Daoy (cell line): ENCODE data around the gene LSM10. TPM values are rescaled to one million over a fixed set of nuclear protein-coding genes. Genes with fewer than 3 reads are reported as not detected.
A peak's percentile ranks its signal among the peaks of the same experiment; 100 is the strongest.

ENCODE experiments used
- DNase-seq: peaks from one replicate; pipeline ENCODE4 v3.0.0-alpha.2; 2015; ENCODE audit warnings: low read depth
- total RNA-seq: library from RNA; depleted of rRNA; stranded (reverse); fragments of >200 nt; shearing (Covaris generic); gene quantifications from 2 replicates; pipeline ENCODE4 v1.2.3, GENCODE V29; 2014; rRNA removed

The LSM10 gene
- total RNA-seq = 5.1 and 10.3 TPM in 2 replicates

- DNase-seq = peak; percentile 96
Observed at GRCh38 chr1:36397378-36398230, at the start of gene LSM10. LSM10 (minus strand) TSS chr1:36397908; CDS start chr1:36394129, 3,779 bp downstream.

- DNase-seq = no peak
Observed at GRCh38 chr1:36447450-36447849, 49.7 kb upstream of the LSM10 start.

GRCh38 chr1:36446746-36447145 lies 49.0 kb upstream of the LSM10 start:
- no peak for DNase-seq

- DNase-seq = peak; percentile 16
Observed at GRCh38 chr1:36446271-36446670, 48.6 kb upstream of the LSM10 start.

GRCh38 chr1:36443297-36443696 lies 45.6 kb upstream of the LSM10 start:
- DNase-seq = no peak

GRCh38 chr1:36442337-36442736 lies 44.6 kb upstream of the LSM10 start:
- DNase-seq = no peak

- no peak for DNase-seq
Observed at GRCh38 chr1:36440646-36441045, 42.9 kb upstream of the LSM10 start.

GRCh38 chr1:36440044-36440443 lies 42.3 kb upstream of the LSM10 start:
- no peak for DNase-seq

GRCh38 chr1:36438715-36439114 lies 41.0 kb upstream of the LSM10 start:
- DNase-seq = no peak

- peak; percentile 43 for DNase-seq
Observed at GRCh38 chr1:36436821-36437220, 39.1 kb upstream of the LSM10 start.

- no peak for DNase-seq
Observed at GRCh38 chr1:36433102-36433501, 35.4 kb upstream of the LSM10 start.

GRCh38 chr1:36432616-36433015 lies 34.9 kb upstream of the LSM10 start:
- no peak for DNase-seq

GRCh38 chr1:36425791-36426190 lies 28.1 kb upstream of the LSM10 start:
- no peak for DNase-seq

- DNase-seq = no peak
Observed at GRCh38 chr1:36421649-36422048, 23.9 kb upstream of the LSM10 start.

GRCh38 chr1:36420836-36421317 lies 23.2 kb upstream of the LSM10 start:
- peak; percentile 91 for DNase-seq

- no peak for DNase-seq
Observed at GRCh38 chr1:36420409-36420808, 22.7 kb upstream of the LSM10 start.

- DNase-seq = no peak
Observed at GRCh38 chr1:36419569-36419968, 21.9 kb upstream of the LSM10 start.

GRCh38 chr1:36419140-36419539 lies 21.4 kb upstream of the LSM10 start:
- no peak for DNase-seq

- DNase-seq = no peak
Observed at GRCh38 chr1:36417931-36418330, 20.2 kb upstream of the LSM10 start.

GRCh38 chr1:36415661-36416326 lies 18.1 kb upstream of the LSM10 start:
- no peak for DNase-seq

- no peak for DNase-seq
Observed at GRCh38 chr1:36414384-36414783, 16.7 kb upstream of the LSM10 start.

- DNase-seq = peak; percentile 43
Observed at GRCh38 chr1:36411674-36412648, 14.3 kb upstream of the LSM10 start.
